HepG2 (cell line): Measurements from ENCODE around the gene M1AP. TPM values are rescaled to one million over a fixed set of nuclear protein-coding genes. Genes with fewer than 3 reads are reported as not detected.
A peak's percentile ranks its signal among the peaks of the same experiment; 100 is the strongest.

Experiments used
- AGO2 ChIP-seq: fragments of 200-400 bp; formaldehyde crosslinking; optimal IDR thresholded peaks from 2 replicates; pipeline ENCODE3; 2017; ENCODE audit warnings: mild to moderate bottlenecking, low read depth, low read length, moderate library complexity
- BORCS8-MEF2B ChIP-seq: sonication (generic); formaldehyde crosslinking; IDR thresholded peaks from 2 replicates; pipeline ENCODE4 v1.8.0; 2022; ENCODE audit warnings: mild to moderate bottlenecking, missing genetic modification reagents
- EEA1 ChIP-seq: sonication (generic); formaldehyde crosslinking; IDR thresholded peaks from 2 replicates; pipeline ENCODE4 v1.5.1; 2020; ENCODE audit warnings: mild to moderate bottlenecking, missing genetic modification reagents, borderline replicate concordance
- FOSL2 ChIP-seq: sonication (generic); formaldehyde crosslinking; IDR thresholded peaks from 2 replicates; pipeline ENCODE4 v1.4.0; 2020; ENCODE audit warnings: missing genetic modification reagents
- MTA1 ChIP-seq: sonication (generic); formaldehyde crosslinking; IDR thresholded peaks from 2 replicates; pipeline ENCODE4 v1.4.0; 2020; ENCODE audit warnings: missing genetic modification reagents, mild to moderate bottlenecking, borderline replicate concordance
- PTBP1 ChIP-seq: fragments of 200-400 bp; formaldehyde crosslinking; IDR thresholded peaks from 2 replicates; pipeline ENCODE4 v1.6.1; 2018; ENCODE audit warnings: low read length, low read depth; ENCODE audit not compliant: poor library complexity, severe bottlenecking
- REXO4 ChIP-seq: sonication (generic); formaldehyde crosslinking; IDR thresholded peaks from 2 replicates; pipeline ENCODE4 v1.8.0; 2022; ENCODE audit warnings: missing genetic modification reagents, mild to moderate bottlenecking, borderline replicate concordance
- SIX4 ChIP-seq: sonication (generic); formaldehyde crosslinking; IDR thresholded peaks from 2 replicates; pipeline ENCODE4 v1.4.0; 2020; ENCODE audit warnings: missing genetic modification reagents
- TBP ChIP-seq: sonication (generic); formaldehyde crosslinking; IDR thresholded peaks from 2 replicates; pipeline ENCODE4 v1.5.0; 2020; ENCODE audit warnings: missing genetic modification reagents
- TEF ChIP-seq: sonication (generic); formaldehyde crosslinking; IDR thresholded peaks from 2 replicates; pipeline ENCODE4 v1.5.0; 2020; ENCODE audit warnings: missing genetic modification reagents
- ZNF354B ChIP-seq: sonication (generic); formaldehyde crosslinking; IDR thresholded peaks from 2 replicates; pipeline ENCODE4 v1.8.0; 2022; ENCODE audit warnings: mild to moderate bottlenecking, missing genetic modification reagents
- ZNF609 ChIP-seq: sonication (generic); formaldehyde crosslinking; IDR thresholded peaks from 2 replicates; pipeline ENCODE4 v1.4.0; 2020; ENCODE audit warnings: mild to moderate bottlenecking, missing genetic modification reagents, borderline replicate concordance
- ZNF720 ChIP-seq: sonication (generic); formaldehyde crosslinking; IDR thresholded peaks from 2 replicates; pipeline ENCODE4 v1.4.0; 2020; ENCODE audit warnings: missing genetic modification reagents
- ZNF766 ChIP-seq: sonication (generic); formaldehyde crosslinking; IDR thresholded peaks from 2 replicates; pipeline ENCODE4 v1.5.0; 2020; ENCODE audit warnings: missing genetic modification reagents, borderline replicate concordance
- ZSCAN31 ChIP-seq: sonication (generic); formaldehyde crosslinking; IDR thresholded peaks from 2 replicates; pipeline ENCODE4 v1.5.0; 2020; ENCODE audit warnings: low read depth, mild to moderate bottlenecking, missing genetic modification reagents
- polyA plus RNA-seq, 8 experiments: library from polyadenylated mRNA; depleted of rRNA in 3 of 8; stranded (reverse) in 7 of 8; unstranded in 1 of 8; fragments of >200 nt; fragmentation: Illumina TruSeq in 4 of 8; extraction: Trizol in 4 of 8; gene quantifications; 2 replicates each; pipeline versions ENCODE4 v1.2.1 to v1.2.3, GENCODE V29; 2011 to 2016; ENCODE audit warnings: low read depth in 4 of 8, missing spikeins in 1 of 8, mixed read lengths in 1 of 8; ENCODE audit not compliant: insufficient read depth in 1 of 8
- total RNA-seq, 5 experiments: library from RNA; depleted of rRNA; stranded (reverse); fragments of >200 nt; fragmentation: Illumina TruSeq; extraction: Trizol; gene quantifications; 2 replicates each; pipeline ENCODE4 v1.2.3, GENCODE V29; 2016; ENCODE audit warnings: low read depth in 1 of 5
- TF ChIP-seq, protein P1 (sequence below): sonication (generic); formaldehyde crosslinking; IDR thresholded peaks from 2 replicates; pipeline ENCODE4 v1.4.0; 2020; ENCODE audit warnings: missing genetic modification reagents, low read depth, mild to moderate bottlenecking, borderline replicate concordance
- TF ChIP-seq, protein P2 (sequence below): sonication (generic); formaldehyde crosslinking; IDR thresholded peaks from 2 replicates; pipeline ENCODE4 v1.9.0; 2021; ENCODE audit warnings: missing genetic modification reagents, mild to moderate bottlenecking, borderline replicate concordance
- TF ChIP-seq, protein P3 (sequence below): IDR thresholded peaks from 2 replicates; pipeline ENCODE4 v1.6.1; 2016; ENCODE audit warnings: mild to moderate bottlenecking, missing biosample characterization, missing genetic modification reagents
- TF ChIP-seq, protein P4 (sequence below): sonication (generic); formaldehyde crosslinking; conservative IDR thresholded peaks from 2 replicates; pipeline ENCODE4 v1.8.1; 2023; ENCODE audit warnings: missing genetic modification reagents

Gene M1AP
- total and polyA plus RNA-seq, 2 of the 13 experiments (the other 11 are each of a cell fraction or from before 2014, with no cell fraction given): not detected

GRCh38 chr2:74524955-74525716 is 123.0 kb downstream of the M1AP start (continued):
- TF ChIP-seq, protein P1, sequence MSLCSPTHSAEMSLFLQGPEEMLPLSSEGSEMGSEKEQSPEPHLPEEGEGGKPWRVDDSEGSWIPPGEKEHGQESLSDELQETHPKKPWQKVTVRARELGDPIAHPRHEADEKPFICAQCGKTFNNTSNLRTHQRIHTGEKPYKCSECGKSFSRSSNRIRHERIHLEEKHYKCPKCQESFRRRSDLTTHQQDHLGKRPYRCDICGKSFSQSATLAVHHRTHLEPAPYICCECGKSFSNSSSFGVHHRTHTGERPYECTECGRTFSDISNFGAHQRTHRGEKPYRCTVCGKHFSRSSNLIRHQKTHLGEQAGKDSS (CRISPR knock-in tag): peak; percentile 63; the same call in 1 of the 2 replicates
- TF ChIP-seq TEF (CRISPR knock-in tag): no peak
- TF ChIP-seq ZNF609 (CRISPR knock-in tag): no peak
- TF ChIP-seq, protein P2, sequence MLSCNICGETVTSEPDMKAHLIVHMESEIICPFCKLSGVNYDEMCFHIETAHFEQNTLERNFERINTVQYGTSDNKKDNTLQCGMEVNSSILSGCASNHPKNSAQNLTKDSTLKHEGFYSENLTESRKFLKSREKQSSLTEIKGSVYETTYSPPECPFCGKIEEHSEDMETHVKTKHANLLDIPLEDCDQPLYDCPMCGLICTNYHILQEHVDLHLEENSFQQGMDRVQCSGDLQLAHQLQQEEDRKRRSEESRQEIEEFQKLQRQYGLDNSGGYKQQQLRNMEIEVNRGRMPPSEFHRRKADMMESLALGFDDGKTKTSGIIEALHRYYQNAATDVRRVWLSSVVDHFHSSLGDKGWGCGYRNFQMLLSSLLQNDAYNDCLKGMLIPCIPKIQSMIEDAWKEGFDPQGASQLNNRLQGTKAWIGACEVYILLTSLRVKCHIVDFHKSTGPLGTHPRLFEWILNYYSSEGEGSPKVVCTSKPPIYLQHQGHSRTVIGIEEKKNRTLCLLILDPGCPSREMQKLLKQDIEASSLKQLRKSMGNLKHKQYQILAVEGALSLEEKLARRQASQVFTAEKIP (CRISPR knock-in tag): no peak
- TF ChIP-seq REXO4: no peak
- TF ChIP-seq FOSL2: no peak
- no peak for TF ChIP-seq ZNF766 (CRISPR knock-in tag)
- TF ChIP-seq BORCS8-MEF2B (CRISPR knock-in tag): no peak
- no peak for TF ChIP-seq AGO2
- TF ChIP-seq, protein P3, sequence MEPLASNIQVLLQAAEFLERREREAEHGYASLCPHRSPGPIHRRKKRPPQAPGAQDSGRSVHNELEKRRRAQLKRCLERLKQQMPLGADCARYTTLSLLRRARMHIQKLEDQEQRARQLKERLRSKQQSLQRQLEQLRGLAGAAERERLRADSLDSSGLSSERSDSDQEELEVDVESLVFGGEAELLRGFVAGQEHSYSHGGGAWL: no peak
- no peak for TF ChIP-seq ZSCAN31 (CRISPR knock-in tag)
- TF ChIP-seq SIX4: no peak
- TF ChIP-seq ZNF354B: no peak
- no peak for TF ChIP-seq PTBP1
- no peak for TF ChIP-seq EEA1 (CRISPR knock-in tag)
- TF ChIP-seq, protein P4, sequence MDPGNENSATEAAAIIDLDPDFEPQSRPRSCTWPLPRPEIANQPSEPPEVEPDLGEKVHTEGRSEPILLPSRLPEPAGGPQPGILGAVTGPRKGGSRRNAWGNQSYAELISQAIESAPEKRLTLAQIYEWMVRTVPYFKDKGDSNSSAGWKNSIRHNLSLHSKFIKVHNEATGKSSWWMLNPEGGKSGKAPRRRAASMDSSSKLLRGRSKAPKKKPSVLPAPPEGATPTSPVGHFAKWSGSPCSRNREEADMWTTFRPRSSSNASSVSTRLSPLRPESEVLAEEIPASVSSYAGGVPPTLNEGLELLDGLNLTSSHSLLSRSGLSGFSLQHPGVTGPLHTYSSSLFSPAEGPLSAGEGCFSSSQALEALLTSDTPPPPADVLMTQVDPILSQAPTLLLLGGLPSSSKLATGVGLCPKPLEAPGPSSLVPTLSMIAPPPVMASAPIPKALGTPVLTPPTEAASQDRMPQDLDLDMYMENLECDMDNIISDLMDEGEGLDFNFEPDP: no peak
- TF ChIP-seq MTA1 (CRISPR knock-in tag): peak; percentile 61; the same call in 1 of the 2 replicates
- no peak for TF ChIP-seq ZNF720 (CRISPR knock-in tag)
- TF ChIP-seq TBP (CRISPR knock-in tag): no peak
